Measurements from ENCODE around the gene GRAMD1B.

DNA sequence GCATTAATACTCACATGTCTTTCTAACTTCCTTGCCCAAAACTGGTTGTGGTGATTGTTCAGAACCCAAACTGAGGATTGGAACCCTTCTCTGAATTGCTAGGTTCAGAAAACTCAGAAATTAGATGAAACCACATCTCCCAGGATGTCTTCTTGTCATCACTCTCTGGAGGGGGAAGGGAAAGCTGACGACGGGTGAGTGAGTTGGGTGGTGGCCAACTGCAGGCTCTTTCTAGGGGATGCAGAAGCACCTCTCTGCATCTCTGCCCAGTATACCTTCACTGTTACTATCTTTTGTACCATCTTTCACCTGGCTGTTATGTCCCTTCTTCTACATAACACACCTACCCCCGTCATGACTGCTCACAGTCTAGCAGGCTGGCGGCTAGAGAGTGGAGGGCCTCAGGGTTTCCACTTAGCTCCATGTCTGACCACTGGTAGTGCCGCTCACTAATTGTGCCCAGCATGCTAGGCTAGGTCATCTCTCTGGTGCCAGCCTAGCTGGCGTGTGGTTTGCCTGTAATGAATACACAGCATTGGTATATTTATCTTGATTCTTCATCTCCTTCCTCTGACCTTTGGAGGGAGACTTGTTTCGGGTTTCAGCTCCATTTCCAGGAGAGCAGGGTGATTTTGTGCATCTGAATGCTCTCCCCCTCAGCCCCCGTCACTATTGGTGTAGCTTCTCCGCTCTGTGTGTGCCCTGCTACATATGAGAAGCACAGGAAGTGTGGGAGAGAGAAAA is 7.3 kb downstream of the GRAMD1B start:
- TF ChIP-seq, protein P1, sequence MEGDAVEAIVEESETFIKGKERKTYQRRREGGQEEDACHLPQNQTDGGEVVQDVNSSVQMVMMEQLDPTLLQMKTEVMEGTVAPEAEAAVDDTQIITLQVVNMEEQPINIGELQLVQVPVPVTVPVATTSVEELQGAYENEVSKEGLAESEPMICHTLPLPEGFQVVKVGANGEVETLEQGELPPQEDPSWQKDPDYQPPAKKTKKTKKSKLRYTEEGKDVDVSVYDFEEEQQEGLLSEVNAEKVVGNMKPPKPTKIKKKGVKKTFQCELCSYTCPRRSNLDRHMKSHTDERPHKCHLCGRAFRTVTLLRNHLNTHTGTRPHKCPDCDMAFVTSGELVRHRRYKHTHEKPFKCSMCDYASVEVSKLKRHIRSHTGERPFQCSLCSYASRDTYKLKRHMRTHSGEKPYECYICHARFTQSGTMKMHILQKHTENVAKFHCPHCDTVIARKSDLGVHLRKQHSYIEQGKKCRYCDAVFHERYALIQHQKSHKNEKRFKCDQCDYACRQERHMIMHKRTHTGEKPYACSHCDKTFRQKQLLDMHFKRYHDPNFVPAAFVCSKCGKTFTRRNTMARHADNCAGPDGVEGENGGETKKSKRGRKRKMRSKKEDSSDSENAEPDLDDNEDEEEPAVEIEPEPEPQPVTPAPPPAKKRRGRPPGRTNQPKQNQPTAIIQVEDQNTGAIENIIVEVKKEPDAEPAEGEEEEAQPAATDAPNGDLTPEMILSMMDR (IDR thresholded peaks at IDR 0.05), result no peak
- no peak for TF ChIP-seq POLR2A (IDR thresholded peaks at IDR 0.05)
